Measurements from ENCODE around the gene PICALM.
"Not testable (repeated sequence)": the region's sequence is repeated elsewhere in the genome, so short reads cannot be mapped to it uniquely, and the experiment has no call there.

Gene PICALM

DNA sequence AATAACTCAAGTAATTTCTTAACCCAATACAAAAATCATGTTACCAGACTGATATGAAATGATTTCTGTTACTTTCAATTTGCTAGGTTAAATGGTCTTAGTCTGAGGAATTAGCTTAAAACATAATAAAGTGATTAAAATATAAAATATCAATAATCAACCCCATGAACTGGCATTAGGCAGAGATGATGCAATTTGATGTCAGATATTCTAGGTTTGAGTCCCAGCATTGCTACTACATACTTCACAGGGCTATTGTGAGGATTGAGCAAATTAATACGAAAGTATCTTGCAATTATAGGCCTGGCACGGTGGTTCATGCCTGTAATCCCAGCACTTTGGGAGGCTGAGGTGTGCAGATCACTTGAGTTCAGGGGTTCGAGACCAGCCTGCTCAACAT lies 66.5 kb downstream of the PICALM start:
- DNase-seq (ENCODE audit: low spot score) (no peak), FAIRE-seq (no peak)

- FAIRE-seq = no peak
- no peak for DNase-seq (ENCODE audit: low spot score)
Measured at GRCh38 chr11:85991508-85991907, 77.4 kb downstream of the PICALM start.

DNA sequence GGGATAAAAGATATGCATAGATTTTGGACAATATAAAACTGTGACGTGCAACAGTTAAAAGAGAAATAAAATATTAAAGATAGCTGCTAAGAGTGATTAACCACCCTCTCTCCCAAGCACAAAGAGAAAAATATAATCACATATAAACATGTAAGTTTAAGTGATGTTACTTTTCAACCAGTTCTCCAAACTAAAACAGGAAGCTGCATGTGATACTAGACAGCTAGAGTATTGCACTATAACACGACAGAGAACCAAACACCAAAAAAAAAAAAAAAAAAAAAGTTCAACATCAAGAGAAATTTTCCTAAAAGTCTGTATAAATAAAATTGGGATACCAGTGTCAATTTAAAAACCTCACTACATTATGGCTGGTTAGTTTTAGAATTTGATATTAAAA lies 79.1 kb downstream of the PICALM start:
- no peak for FAIRE-seq
- DNase-seq (ENCODE audit: low spot score) = no peak

- no peak for DNase-seq (ENCODE audit: low spot score)
- FAIRE-seq = no peak
Measured at GRCh38 chr11:85988780-85989179, 80.1 kb downstream of the PICALM start.

- no peak for DNase-seq (ENCODE audit: low spot score)
- no peak for FAIRE-seq
Measured at GRCh38 chr11:85977751-85978160, 91.1 kb downstream of the PICALM start.

- DNase-seq (ENCODE audit: low spot score) (no peak), FAIRE-seq (no peak)
Measured at GRCh38 chr11:85976525-85976924, 92.4 kb downstream of the PICALM start.

DNA sequence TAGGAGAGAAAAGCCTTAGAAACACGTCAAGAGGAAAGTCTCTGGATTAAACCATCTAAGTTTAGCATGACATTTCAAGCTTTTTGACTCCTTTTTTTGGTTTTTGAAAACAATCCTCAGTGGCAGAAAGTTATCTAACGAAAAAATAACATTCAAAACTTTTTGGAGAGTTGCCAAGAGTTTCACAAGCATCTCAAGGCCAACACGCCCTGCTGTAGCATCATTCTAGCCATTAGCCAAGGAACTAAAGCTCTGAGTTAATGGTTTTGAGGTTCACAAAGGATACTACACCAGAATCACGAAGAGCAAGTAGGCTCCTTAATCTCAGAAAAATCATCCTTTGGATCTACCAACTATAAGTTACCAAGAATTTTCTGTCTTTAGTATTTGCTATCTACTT lies 94.8 kb downstream of the PICALM start:
- DNase-seq (ENCODE audit: low spot score) (no peak), FAIRE-seq (no peak)

GRCh38 chr11:85970593-85970992 lies 98.3 kb downstream of the PICALM start:
- DNase-seq (ENCODE audit: low spot score) = no peak
- FAIRE-seq = no peak

DNA sequence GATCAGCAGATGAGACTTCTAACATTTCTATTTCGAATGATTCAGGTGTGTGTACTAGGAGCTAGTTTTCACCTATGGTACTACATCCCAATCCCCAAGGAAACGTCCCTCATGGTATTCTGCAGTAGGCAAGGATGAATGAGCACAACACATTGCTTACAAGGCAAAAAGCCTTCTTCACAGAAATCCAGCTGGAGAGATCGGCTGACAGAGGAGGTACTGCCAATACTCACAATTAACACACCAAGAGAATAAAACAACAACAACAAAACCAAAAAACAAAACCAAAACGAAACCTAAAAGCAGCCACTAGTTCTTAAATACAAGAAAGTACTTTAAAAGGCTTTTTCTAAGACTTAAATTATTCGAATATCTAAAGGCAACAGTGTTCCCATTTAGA lies 101.4 kb downstream of the PICALM start:
- FAIRE-seq = no peak
- DNase-seq (ENCODE audit: low spot score) = no peak

DNA sequence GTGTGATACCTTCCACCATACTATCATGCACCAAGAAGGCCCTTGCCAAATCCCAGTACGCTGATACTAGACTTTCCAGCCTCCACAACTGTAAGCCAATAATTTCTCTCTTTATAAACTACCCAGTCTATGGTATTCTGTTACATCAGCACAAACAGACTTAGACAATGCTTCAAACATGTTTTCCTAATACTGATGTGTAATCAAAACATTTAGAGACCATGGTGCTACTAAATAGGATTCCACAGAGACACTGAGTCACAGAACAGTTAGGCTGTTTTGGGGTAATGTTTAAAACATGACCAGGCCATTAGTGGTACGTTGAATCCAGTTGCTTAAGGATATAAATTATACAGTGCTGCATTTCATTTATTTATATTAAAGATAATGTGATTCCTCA lies 103.7 kb downstream of the PICALM start:
- DNase-seq (ENCODE audit: low spot score) = no peak
- no peak for FAIRE-seq

DNA sequence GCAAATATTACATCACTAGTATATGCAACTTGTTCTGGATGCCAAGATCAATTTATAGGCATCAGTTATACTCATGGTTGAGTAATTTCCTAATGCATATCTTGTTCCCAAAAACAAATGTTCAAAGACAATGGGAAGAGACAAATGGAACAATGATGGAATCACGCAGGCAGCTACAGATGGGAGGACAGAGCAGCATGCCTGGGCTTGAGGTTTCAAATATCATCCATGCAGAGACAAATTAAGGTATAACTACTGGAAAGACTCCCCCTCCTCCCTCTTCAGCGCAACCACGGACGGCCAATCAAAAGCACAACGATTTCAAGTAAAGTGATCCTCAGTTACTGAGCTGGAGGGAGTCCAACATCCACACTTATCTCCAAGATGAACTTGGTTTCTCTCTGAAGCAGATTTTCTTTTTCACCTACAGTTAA lies 106.9 kb downstream of the PICALM start:
- no peak for DNase-seq (ENCODE audit: low spot score)
- FAIRE-seq = no peak

- FAIRE-seq (no peak), DNase-seq (ENCODE audit: low spot score) (no peak)
Measured at GRCh38 chr11:85961130-85961529, 107.8 kb downstream of the PICALM start.

DNA sequence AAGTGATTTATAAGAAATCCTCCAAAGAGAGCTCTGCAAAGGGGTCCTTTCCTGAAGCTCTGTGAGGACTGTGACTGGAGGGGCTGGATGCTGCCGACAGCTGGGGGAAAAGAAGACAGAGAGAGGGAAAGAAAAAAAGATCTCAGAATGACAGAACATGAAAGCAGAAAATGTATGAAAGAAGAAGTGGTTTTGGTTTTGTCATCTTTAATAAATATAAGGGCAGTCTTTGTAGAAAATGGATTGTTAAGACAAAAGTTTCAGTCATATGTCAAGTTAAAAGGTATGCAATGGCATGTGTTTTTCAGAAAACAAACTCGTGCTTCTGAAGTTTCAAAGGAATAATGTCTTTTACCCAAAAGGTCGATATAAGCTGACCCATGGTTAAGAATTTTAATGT lies 108.2 kb downstream of the PICALM start:
- FAIRE-seq = no peak
- DNase-seq (ENCODE audit: low spot score) = no peak

GRCh38 chr11:85955531-85955930 lies 113.4 kb downstream of the PICALM start:
- FAIRE-seq = no peak
- DNase-seq (ENCODE audit: low spot score) = no peak

DNA sequence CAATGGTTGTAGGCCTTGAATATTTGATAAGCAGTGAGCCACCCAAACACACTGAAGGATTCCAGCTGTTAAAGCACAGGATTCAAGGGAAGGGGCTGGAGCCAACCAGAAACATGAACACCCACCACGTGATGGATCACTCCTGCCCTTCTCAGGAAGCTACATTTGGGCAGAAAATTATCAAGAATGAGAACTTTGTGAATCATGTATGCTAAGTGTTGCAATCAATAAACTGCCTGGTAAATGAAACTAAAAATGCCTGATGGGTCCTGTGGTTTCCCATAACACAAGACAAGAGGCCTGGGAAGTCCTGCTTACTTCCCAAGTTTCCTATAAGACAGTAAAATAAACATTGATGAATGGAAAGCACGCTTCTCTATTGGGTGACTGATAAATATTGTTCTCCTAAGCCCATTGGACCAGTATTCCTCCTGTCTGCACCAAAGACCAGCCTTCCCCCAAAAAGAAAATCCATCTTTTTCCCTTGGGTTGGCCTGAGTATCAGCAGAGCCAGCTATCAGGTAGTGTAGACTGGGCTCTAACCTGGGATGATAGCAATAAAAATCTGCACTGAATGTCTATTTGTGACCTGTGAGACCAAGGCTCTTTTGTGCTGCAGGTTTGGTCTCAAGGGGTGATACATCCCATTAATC lies 115.3 kb downstream of the PICALM start:
- no peak for DNase-seq (ENCODE audit: low spot score)
- FAIRE-seq = no peak

- not testable (repeated sequence) for FAIRE-seq; DNase-seq (ENCODE audit: low spot score)
Measured at GRCh38 chr11:85952108-85952485, 116.8 kb downstream of the PICALM start.

DNA sequence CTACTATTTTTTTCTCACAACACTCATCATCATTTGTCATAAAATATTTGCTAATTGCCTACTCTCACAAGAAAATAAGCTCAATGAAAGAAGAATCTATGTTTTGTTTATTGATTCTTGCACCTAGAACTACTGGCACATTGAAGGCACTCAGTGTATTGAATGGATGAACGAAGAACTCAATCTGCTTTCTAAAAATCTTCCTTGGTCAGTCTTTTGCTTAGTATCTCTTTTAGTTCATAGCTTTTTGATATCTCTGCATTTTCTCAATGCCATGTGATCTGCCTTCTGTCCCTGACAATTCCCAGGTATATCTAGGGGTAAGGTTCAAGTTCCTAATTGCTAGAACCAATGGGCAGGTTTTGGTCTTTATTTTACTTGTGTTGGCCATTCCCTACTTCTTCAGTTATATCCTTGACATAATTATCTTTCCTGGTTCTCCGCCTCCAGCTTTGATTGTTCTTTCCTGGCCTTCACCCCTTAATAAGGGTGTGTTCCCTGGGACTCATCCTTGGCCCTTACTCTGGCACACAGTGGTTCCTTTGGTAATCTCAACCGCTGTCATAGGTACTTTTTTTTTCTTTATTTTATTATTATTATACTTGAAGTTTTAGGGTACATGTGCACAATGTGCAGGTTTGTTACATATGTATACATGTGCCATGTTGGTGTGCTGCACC lies 117.3 kb downstream of the PICALM start:
- DNase-seq (ENCODE audit: low spot score) (no peak), FAIRE-seq (no peak)

GRCh38 chr11:85951049-85951405 lies 117.9 kb downstream of the PICALM start:
- no peak for FAIRE-seq
- DNase-seq (ENCODE audit: low spot score) = no peak

GRCh38 chr11:85950317-85951048 lies 118.4 kb downstream of the PICALM start:
- DNase-seq (ENCODE audit: low spot score) = no peak
- no peak for FAIRE-seq

GRCh38 chr11:85949798-85950197 lies 119.1 kb downstream of the PICALM start:
- DNase-seq (ENCODE audit: low spot score) = no peak
- no peak for FAIRE-seq

GRCh38 chr11:85948884-85949283 lies 120.0 kb downstream of the PICALM start:
- DNase-seq (ENCODE audit: low spot score) (no peak), FAIRE-seq (no peak)

- FAIRE-seq (peak; percentile 66), DNase-seq (ENCODE audit: low spot score) (peak; percentile 61)
Measured at GRCh38 chr11:85947431-85948272, 121.2 kb downstream of the PICALM start.
